ENCODE results near the gene GPC5.

GPC5 gene

DNA sequence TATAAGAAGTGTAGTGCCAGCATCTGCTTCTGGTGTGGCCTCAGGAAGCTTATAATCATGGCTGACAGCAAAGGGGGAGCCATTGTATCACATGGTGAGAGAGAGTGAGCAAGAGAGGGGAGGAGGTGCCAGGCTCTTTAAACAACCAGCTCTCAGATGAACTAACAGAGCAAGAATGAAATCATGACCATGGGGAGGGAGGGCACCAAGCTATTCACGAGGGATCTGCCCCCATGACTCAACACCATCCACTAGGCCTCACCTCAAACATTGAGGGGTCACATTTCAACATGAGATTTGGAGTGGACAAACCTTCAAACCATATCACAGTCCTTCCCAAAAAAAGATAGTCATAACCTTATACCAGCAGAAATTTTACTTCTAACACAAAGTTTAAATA lies 174.0 kb downstream of the GPC5 start:
- TF ChIP-seq, protein P1, sequence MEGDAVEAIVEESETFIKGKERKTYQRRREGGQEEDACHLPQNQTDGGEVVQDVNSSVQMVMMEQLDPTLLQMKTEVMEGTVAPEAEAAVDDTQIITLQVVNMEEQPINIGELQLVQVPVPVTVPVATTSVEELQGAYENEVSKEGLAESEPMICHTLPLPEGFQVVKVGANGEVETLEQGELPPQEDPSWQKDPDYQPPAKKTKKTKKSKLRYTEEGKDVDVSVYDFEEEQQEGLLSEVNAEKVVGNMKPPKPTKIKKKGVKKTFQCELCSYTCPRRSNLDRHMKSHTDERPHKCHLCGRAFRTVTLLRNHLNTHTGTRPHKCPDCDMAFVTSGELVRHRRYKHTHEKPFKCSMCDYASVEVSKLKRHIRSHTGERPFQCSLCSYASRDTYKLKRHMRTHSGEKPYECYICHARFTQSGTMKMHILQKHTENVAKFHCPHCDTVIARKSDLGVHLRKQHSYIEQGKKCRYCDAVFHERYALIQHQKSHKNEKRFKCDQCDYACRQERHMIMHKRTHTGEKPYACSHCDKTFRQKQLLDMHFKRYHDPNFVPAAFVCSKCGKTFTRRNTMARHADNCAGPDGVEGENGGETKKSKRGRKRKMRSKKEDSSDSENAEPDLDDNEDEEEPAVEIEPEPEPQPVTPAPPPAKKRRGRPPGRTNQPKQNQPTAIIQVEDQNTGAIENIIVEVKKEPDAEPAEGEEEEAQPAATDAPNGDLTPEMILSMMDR (IDR thresholded peaks at IDR 0.05; ENCODE audit: low read depth, low read length): no peak
- DNase-seq (ENCODE audit: extremely low read depth, low read depth): no peak

DNA sequence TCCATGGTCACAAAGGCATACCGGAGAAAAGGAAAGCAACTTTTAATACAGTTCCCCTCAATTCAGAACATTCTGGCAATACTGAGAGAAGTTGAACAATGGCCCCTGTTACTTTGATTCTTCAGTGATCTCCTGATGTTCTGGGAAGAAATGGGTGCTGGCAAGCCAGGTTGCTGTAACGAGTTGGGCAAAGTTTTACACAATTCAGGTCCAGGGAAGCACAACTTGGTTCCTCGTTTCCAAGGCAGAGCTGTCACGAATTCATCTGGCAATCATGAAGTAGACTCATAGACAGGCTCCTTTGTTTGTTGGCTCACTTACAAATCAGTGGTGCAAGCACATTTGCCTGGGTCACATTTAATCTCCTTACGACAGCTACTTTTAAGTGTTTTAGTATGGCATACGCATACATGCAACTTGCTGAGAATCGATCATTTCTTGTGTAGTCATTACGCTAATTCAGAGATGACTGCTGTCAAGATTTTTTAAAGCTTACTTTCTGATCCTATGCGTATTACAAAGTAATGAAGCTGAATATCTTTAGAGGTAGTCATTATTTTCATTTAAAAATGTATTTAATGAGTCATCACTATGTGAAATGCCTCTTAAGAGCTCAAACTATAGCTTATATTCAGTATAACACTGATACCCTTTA lies 174.7 kb downstream of the GPC5 start:
- DNase-seq (ENCODE audit: extremely low read depth, low read depth): no peak
- TF ChIP-seq, protein P1 (IDR thresholded peaks at IDR 0.05; ENCODE audit: low read depth, low read length): no peak

GRCh38 chr13:91574766-91575165 lies 176.3 kb downstream of the GPC5 start:
- TF ChIP-seq, protein P1 (IDR thresholded peaks at IDR 0.05; ENCODE audit: low read depth, low read length): no peak
- no peak for DNase-seq (ENCODE audit: extremely low read depth, low read depth)

DNA sequence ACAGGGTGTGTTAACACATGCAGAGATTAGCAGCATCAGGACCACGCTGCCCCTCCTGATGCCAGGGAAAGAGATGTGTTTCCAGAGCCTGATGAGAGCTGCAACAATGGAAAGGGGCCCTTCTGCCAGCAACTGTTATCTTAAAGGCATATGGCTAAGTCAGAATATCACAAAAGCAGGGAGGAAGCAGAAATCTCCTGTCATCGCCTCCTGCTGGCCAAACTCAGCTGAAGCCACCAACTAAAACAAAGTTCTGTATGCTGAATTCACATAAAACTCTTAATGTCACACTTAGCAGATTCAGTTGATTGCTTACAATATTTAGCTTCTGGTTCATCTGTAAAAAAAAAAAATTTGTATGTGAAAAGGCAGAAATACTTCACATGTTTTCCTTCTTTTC lies 178.2 kb downstream of the GPC5 start:
- TF ChIP-seq, protein P1 (IDR thresholded peaks at IDR 0.05; ENCODE audit: low read depth, low read length): no peak
- DNase-seq (ENCODE audit: extremely low read depth, low read depth): no peak

DNA sequence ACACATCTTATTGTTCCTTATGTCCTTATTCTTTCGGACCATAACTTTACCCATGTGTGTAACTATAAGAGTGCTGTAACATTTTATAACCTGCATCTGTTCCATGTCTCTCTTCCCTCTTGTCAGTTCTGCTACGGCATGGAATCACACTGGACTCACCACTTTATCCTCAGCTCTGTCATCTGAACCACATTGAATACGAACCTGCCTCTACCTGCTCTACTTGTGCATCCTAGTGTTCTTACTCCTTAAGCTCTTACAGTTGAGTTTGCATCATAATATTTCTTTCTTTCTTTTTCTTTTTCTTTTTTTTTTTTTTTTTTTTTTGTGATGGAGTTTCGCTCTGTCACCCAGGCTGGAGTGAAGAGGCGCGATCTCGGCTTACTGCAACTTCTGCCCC lies 180.9 kb downstream of the GPC5 start:
- DNase-seq (ENCODE audit: extremely low read depth, low read depth): no peak
- TF ChIP-seq, protein P1 (IDR thresholded peaks at IDR 0.05; ENCODE audit: low read depth, low read length): no peak

DNA sequence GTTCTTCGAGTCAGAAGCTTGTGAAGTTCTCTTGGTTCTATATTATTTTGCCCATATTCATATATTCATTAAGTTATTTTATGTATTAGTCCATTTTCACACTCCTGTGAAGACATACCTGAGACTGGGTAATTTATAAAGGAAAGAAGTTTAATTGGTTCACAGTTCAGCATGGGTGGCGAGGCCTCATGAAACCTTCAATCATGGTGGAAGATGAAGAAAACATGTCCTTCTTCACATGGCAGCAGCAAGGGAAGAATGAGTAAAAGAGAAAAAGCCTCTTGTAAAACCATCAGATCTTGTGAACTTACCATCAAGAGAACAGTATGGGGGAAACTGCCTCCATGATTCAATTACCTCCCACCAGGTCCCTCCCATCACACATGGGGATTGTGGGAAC lies 182.3 kb downstream of the GPC5 start:
- no peak for DNase-seq (ENCODE audit: extremely low read depth, low read depth)
- TF ChIP-seq, protein P1 (IDR thresholded peaks at IDR 0.05; ENCODE audit: low read depth, low read length): no peak

- TF ChIP-seq, protein P1 (IDR thresholded peaks at IDR 0.05; ENCODE audit: low read depth, low read length): no peak
- no peak for DNase-seq (ENCODE audit: extremely low read depth, low read depth)
These were observed 188.2 kb downstream of the GPC5 start for GRCh38 chr13:91586609-91587008.

All from AG09319 (cell line).